Measurements from ENCODE around the gene GMPPA. TPM values are rescaled to one million over a fixed set of nuclear protein-coding genes. Genes with fewer than 3 reads are reported as not detected.
A peak's percentile ranks its signal among the peaks of the same experiment; 100 is the strongest.

Gene GMPPA
- total RNA-seq, 1 experiment from 2014 or later = 71.7 TPM

- Histone ChIP-seq H3K27me3 (ENCODE audit: control insufficient read depth, insufficient read depth, low read length) (no peaks in the 10 kb centered on the region), H3K4me3 (ENCODE audit: insufficient read depth, low read depth, low read length) (no peak overlapping the region), H3K36me3 (replicated peaks; ENCODE audit: control insufficient read depth, insufficient read depth, low read length) (peaks cover 3% of the 10 kb centered on the region)
- no peak for DNase-seq
These were observed 36.3 kb upstream of the GMPPA start for GRCh38 chr2:219462349-219462748.

GRCh38 chr2:219464286-219465032, 34.2 kb upstream of the GMPPA start:
- peak; percentile 68 for DNase-seq
- H3K27me3 ChIP-seq (ENCODE audit: control insufficient read depth, insufficient read depth, low read length) = no peaks in the 10 kb centered on the region
- no peak overlapping the region for H3K4me3 ChIP-seq (ENCODE audit: insufficient read depth, low read depth, low read length)
- peaks cover 3% of the 10 kb centered on the region for H3K36me3 ChIP-seq (replicated peaks; ENCODE audit: control insufficient read depth, insufficient read depth, low read length)

GRCh38 chr2:219465659-219466561, 32.8 kb upstream of the GMPPA start:
- H3K4me3 ChIP-seq (ENCODE audit: insufficient read depth, low read depth, low read length) = no peak overlapping the region
- DNase-seq = no peak
- H3K36me3 ChIP-seq (replicated peaks; ENCODE audit: control insufficient read depth, insufficient read depth, low read length) = peaks cover 3% of the 10 kb centered on the region
- no peaks in the 10 kb centered on the region for H3K27me3 ChIP-seq (ENCODE audit: control insufficient read depth, insufficient read depth, low read length)

- Histone ChIP-seq H3K36me3 (replicated peaks; ENCODE audit: control insufficient read depth, insufficient read depth, low read length) (peaks cover 2% of the 10 kb centered on the region), H3K4me3 (ENCODE audit: insufficient read depth, low read depth, low read length) (no peak overlapping the region), H3K27me3 (ENCODE audit: control insufficient read depth, insufficient read depth, low read length) (no peaks in the 10 kb centered on the region)
- no peak for DNase-seq
These were observed 31.6 kb upstream of the GMPPA start for GRCh38 chr2:219466816-219467735.

- H3K4me3 ChIP-seq (ENCODE audit: insufficient read depth, low read depth, low read length) = no peak overlapping the region
- H3K36me3 ChIP-seq (replicated peaks; ENCODE audit: control insufficient read depth, insufficient read depth, low read length) = peaks cover 1% of the 10 kb centered on the region
- no peak for DNase-seq
- no peaks in the 10 kb centered on the region for H3K27me3 ChIP-seq (ENCODE audit: control insufficient read depth, insufficient read depth, low read length)
These were observed 31.0 kb upstream of the GMPPA start for GRCh38 chr2:219467736-219468075.

- Histone ChIP-seq H3K27me3 (ENCODE audit: control insufficient read depth, insufficient read depth, low read length) (no peaks in the 10 kb centered on the region), H3K36me3 (replicated peaks; ENCODE audit: control insufficient read depth, insufficient read depth, low read length) (peaks cover 1% of the 10 kb centered on the region), H3K4me3 (ENCODE audit: insufficient read depth, low read depth, low read length) (no peak overlapping the region)
- DNase-seq = no peak
These were observed 30.1 kb upstream of the GMPPA start for GRCh38 chr2:219468410-219469185.

- H3K4me3 ChIP-seq (ENCODE audit: insufficient read depth, low read depth, low read length) = no peak overlapping the region
- no peaks in the 10 kb centered on the region for H3K27me3 ChIP-seq (ENCODE audit: control insufficient read depth, insufficient read depth, low read length)
- H3K36me3 ChIP-seq (replicated peaks; ENCODE audit: control insufficient read depth, insufficient read depth, low read length) = peaks cover 1% of the 10 kb centered on the region
- DNase-seq = no peak
These were observed 29.4 kb upstream of the GMPPA start for GRCh38 chr2:219469186-219469724.

- no peak overlapping the region for H3K4me3 ChIP-seq (ENCODE audit: insufficient read depth, low read depth, low read length)
- DNase-seq = no peak
- no peaks in the 10 kb centered on the region for H3K27me3 ChIP-seq (ENCODE audit: control insufficient read depth, insufficient read depth, low read length)
- no peaks in the 10 kb centered on the region; the same call in none of the 2 replicates for H3K36me3 ChIP-seq (replicated peaks; ENCODE audit: control insufficient read depth, insufficient read depth, low read length)
These were observed 28.3 kb upstream of the GMPPA start for GRCh38 chr2:219470429-219470828.

GRCh38 chr2:219471476-219472371, 27.0 kb upstream of the GMPPA start:
- no peaks in the 10 kb centered on the region for H3K27me3 ChIP-seq (ENCODE audit: control insufficient read depth, insufficient read depth, low read length)
- no peak for DNase-seq
- no peaks in the 10 kb centered on the region; the same call in 1 of the 2 replicates for H3K36me3 ChIP-seq (replicated peaks; ENCODE audit: control insufficient read depth, insufficient read depth, low read length)
- H3K4me3 ChIP-seq (ENCODE audit: insufficient read depth, low read depth, low read length) = no peak overlapping the region

- Histone ChIP-seq H3K36me3 (replicated peaks; ENCODE audit: control insufficient read depth, insufficient read depth, low read length) (no peaks in the 10 kb centered on the region), H3K4me3 (ENCODE audit: insufficient read depth, low read depth, low read length) (no peak overlapping the region), H3K27me3 (ENCODE audit: control insufficient read depth, insufficient read depth, low read length) (no peaks in the 10 kb centered on the region)
- DNase-seq = no peak
These were observed 26.0 kb upstream of the GMPPA start for GRCh38 chr2:219472629-219473187.

GRCh38 chr2:219473511-219473910, 25.2 kb upstream of the GMPPA start:
- DNase-seq = no peak
- Histone ChIP-seq H3K27me3 (ENCODE audit: control insufficient read depth, insufficient read depth, low read length) (no peaks in the 10 kb centered on the region), H3K36me3 (replicated peaks; ENCODE audit: control insufficient read depth, insufficient read depth, low read length) (no peaks in the 10 kb centered on the region), H3K4me3 (ENCODE audit: insufficient read depth, low read depth, low read length) (no peak overlapping the region)

GRCh38 chr2:219474285-219475060, 24.2 kb upstream of the GMPPA start:
- H3K4me3 ChIP-seq (ENCODE audit: insufficient read depth, low read depth, low read length) = no peak overlapping the region
- no peak for DNase-seq

More at GRCh38 chr2:219474285-219475060, 24.2 kb upstream of the GMPPA start:
- no peaks in the 10 kb centered on the region for H3K36me3 ChIP-seq (replicated peaks; ENCODE audit: control insufficient read depth, insufficient read depth, low read length)
- H3K27me3 ChIP-seq (ENCODE audit: control insufficient read depth, insufficient read depth, low read length) = no peaks in the 10 kb centered on the region
